Neural cell (in vitro differentiated cells): ENCODE results near the gene SENP2. TPM values are rescaled to one million over a fixed set of nuclear protein-coding genes. Genes with fewer than 3 reads are reported as not detected.

Experiments used
- H2AFZ ChIP-seq: fragments of 200-600, 300-800 bp; sonication (generic), shearing (Covaris generic); 2 replicates; pipeline ENCODE4 v1.6.0; 2014; ENCODE audit warnings: low read depth, mild to moderate bottlenecking, antibody characterized with exemption, low read length, moderate library complexity
- H3F3A ChIP-seq: fragments of 200-600 bp; shearing (Covaris generic); 2 replicates; pipeline ENCODE4 v1.6.1; 2016; ENCODE audit warnings: mild to moderate bottlenecking, moderate library complexity, mixed read lengths, antibody characterized with exemption, low read length; ENCODE audit not compliant: insufficient read depth, poor library complexity, severe bottlenecking
- H3K27ac ChIP-seq: fragments of 200-600, 300-800 bp; sonication (generic), shearing (Covaris generic); 2 replicates; pipeline ENCODE4 v1.5.1; 2014; ENCODE audit warnings: mild to moderate bottlenecking, low read length, moderate library complexity
- H3K27me3 ChIP-seq: fragments of 300-800, 200-600 bp; sonication (generic), shearing (Covaris generic); 2 replicates; pipeline ENCODE4 v1.6.0; 2014; ENCODE audit warnings: mild to moderate bottlenecking, low read depth, low read length, moderate library complexity; ENCODE audit not compliant: insufficient read depth
- H3K36me3 ChIP-seq: fragments of 300-800, 200-600 bp; sonication (generic), shearing (Covaris generic); 2 replicates; pipeline ENCODE4 v1.5.1; 2014; ENCODE audit warnings: mild to moderate bottlenecking, antibody characterized with exemption, low read length, moderate library complexity; ENCODE audit not compliant: insufficient read depth
- H3K4me2 ChIP-seq: fragments of 300-800, 200-600 bp; sonication (generic), shearing (Covaris generic); 2 replicates; pipeline ENCODE4 v1.6.0; 2014; ENCODE audit warnings: mild to moderate bottlenecking, low read length
- H3K4me3 ChIP-seq: fragments of 300-800, 200-600 bp; sonication (generic), shearing (Covaris generic); 2 replicates; pipeline ENCODE4 v1.5.1; 2014; ENCODE audit warnings: mild to moderate bottlenecking, low read length, moderate library complexity
- H3K79me2 ChIP-seq: fragments of 200-600 bp; shearing (Covaris generic); replicated peaks from 2 replicates; pipeline ENCODE4 v1.6.0; 2014; ENCODE audit warnings: mild to moderate bottlenecking, low read length, moderate library complexity; ENCODE audit not compliant: insufficient read depth
- H3K9ac ChIP-seq: fragments of 300-800, 200-600 bp; sonication (generic), shearing (Covaris generic); 2 replicates; pipeline ENCODE4 v1.6.1; 2016; ENCODE audit warnings: mild to moderate bottlenecking, low read length, mixed read lengths
- H3K9me2 ChIP-seq: fragments of 200-600 bp; shearing (Covaris generic); 2 replicates; pipeline ENCODE4 v1.6.1; 2016; ENCODE audit warnings: mild to moderate bottlenecking, low read length, mixed read lengths; ENCODE audit not compliant: insufficient read depth
- H3K9me3 ChIP-seq: fragments of 200-600, 300-800 bp; sonication (generic), shearing (Covaris generic); 2 replicates; pipeline ENCODE4 v1.6.1; 2016; ENCODE audit warnings: mild to moderate bottlenecking, mixed run types, low read length, moderate library complexity, mixed read lengths
- H4K20me1 ChIP-seq: fragments of 200-600 bp; shearing (Covaris generic); 2 replicates; pipeline ENCODE4 v1.6.1; 2016; ENCODE audit warnings: mild to moderate bottlenecking, mixed run types; ENCODE audit not compliant: insufficient read depth
- EP300 ChIP-seq: fragments of 450-650 bp; conservative IDR thresholded peaks from 2 replicates; pipeline ENCODE4 v1.6.1; 2014; ENCODE audit warnings: antibody characterized with exemption, mild to moderate bottlenecking, moderate library complexity; ENCODE audit not compliant: poor library complexity, severe bottlenecking
- EZH2 ChIP-seq: fragments of 200-600, 300-800 bp; shearing (Covaris generic), sonication (generic); IDR thresholded peaks from 2 replicates; pipeline ENCODE4 v1.6.1; 2014; ENCODE audit warnings: antibody characterized with exemption, low read length, borderline replicate concordance, mild to moderate bottlenecking; ENCODE audit not compliant: insufficient read depth, poor library complexity, severe bottlenecking
- MXI1 ChIP-seq: fragments of 450-650 bp; conservative IDR thresholded peaks from 2 replicates; pipeline ENCODE4 v1.6.1; 2014; ENCODE audit warnings: antibody characterized with exemption, mild to moderate bottlenecking; ENCODE audit not compliant: poor library complexity, severe bottlenecking
- POLR2AphosphoS5 ChIP-seq: IDR thresholded peaks from 2 replicates; pipeline ENCODE4 v1.6.1; 2012
- RAD21 ChIP-seq: fragments of 450-650 bp; conservative IDR thresholded peaks from 2 replicates; pipeline ENCODE4 v1.6.1; 2014; ENCODE audit warnings: antibody characterized with exemption, mild to moderate bottlenecking, moderate library complexity
- SMC3 ChIP-seq: fragments of 450-650 bp; conservative IDR thresholded peaks from 2 replicates; pipeline ENCODE4 v1.6.1; 2014; ENCODE audit warnings: antibody characterized with exemption, mild to moderate bottlenecking, moderate library complexity; ENCODE audit not compliant: poor library complexity
- TAF1 ChIP-seq: IDR thresholded peaks from 2 replicates; pipeline ENCODE4 v1.6.1; 2012; ENCODE audit warnings: low read depth
- polyA plus RNA-seq: library from polyadenylated mRNA; depleted of rRNA; stranded (reverse); fragments of >200 nt; gene quantifications from 2 replicates; pipeline ENCODE4 v1.2.3, GENCODE V29; 2014
- TF ChIP-seq, protein P1 (sequence below): IDR thresholded peaks from 2 replicates; pipeline ENCODE4 v1.6.1; 2012; ENCODE audit warnings: borderline replicate concordance
- TF ChIP-seq, protein P2 (sequence below): fragments of 450-650 bp; IDR thresholded peaks from 2 replicates; pipeline ENCODE4 v1.5.1; 2014; ENCODE audit warnings: antibody characterized with exemption, mild to moderate bottlenecking, moderate library complexity; ENCODE audit not compliant: poor library complexity, severe bottlenecking

SENP2 gene
- polyA plus RNA-seq, 1 donor from 2014 or later: 40.1 TPM

- Histone ChIP-seq H3K36me3 (no peaks in the 10 kb centered on the region), H3F3A (no peaks in the 10 kb centered on the region), H3K9ac (no peak overlapping the region), H3K27me3 (no peaks in the 10 kb centered on the region), H3K4me3 (no peak overlapping the region), H3K9me2 (no peaks in the 10 kb centered on the region), H3K27ac (no peak overlapping the region), H3K79me2 (no peaks in the 10 kb centered on the region), H3K9me3 (no peaks in the 10 kb centered on the region), H2AFZ (no peak overlapping the region), H3K4me2 (no peak overlapping the region), H4K20me1 (no peaks in the 10 kb centered on the region)
- no peak for TF ChIP-seq EZH2
- TF ChIP-seq TAF1: no peak
- TF ChIP-seq, protein P1, sequence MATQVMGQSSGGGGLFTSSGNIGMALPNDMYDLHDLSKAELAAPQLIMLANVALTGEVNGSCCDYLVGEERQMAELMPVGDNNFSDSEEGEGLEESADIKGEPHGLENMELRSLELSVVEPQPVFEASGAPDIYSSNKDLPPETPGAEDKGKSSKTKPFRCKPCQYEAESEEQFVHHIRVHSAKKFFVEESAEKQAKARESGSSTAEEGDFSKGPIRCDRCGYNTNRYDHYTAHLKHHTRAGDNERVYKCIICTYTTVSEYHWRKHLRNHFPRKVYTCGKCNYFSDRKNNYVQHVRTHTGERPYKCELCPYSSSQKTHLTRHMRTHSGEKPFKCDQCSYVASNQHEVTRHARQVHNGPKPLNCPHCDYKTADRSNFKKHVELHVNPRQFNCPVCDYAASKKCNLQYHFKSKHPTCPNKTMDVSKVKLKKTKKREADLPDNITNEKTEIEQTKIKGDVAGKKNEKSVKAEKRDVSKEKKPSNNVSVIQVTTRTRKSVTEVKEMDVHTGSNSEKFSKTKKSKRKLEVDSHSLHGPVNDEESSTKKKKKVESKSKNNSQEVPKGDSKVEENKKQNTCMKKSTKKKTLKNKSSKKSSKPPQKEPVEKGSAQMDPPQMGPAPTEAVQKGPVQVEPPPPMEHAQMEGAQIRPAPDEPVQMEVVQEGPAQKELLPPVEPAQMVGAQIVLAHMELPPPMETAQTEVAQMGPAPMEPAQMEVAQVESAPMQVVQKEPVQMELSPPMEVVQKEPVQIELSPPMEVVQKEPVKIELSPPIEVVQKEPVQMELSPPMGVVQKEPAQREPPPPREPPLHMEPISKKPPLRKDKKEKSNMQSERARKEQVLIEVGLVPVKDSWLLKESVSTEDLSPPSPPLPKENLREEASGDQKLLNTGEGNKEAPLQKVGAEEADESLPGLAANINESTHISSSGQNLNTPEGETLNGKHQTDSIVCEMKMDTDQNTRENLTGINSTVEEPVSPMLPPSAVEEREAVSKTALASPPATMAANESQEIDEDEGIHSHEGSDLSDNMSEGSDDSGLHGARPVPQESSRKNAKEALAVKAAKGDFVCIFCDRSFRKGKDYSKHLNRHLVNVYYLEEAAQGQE: no peak
- no peak for TF ChIP-seq EP300
- no peak for TF ChIP-seq RAD21
Observed at GRCh38 chr3:185623939-185624665, 38.0 kb downstream of the SENP2 start.

- Histone ChIP-seq H3K36me3 (no peaks in the 10 kb centered on the region), H3K9me3 (no peaks in the 10 kb centered on the region), H3F3A (no peaks in the 10 kb centered on the region), H2AFZ (no peak overlapping the region), H3K27me3 (no peaks in the 10 kb centered on the region), H3K4me3 (no peak overlapping the region), H3K9ac (no peak overlapping the region), H3K9me2 (no peaks in the 10 kb centered on the region), H3K27ac (no peak overlapping the region), H4K20me1 (no peaks in the 10 kb centered on the region), H3K79me2 (no peaks in the 10 kb centered on the region), H3K4me2 (no peak overlapping the region)
- TF ChIP-seq EP300 (no peak), EZH2 (no peak), POLR2AphosphoS5 (no peak), TAF1 (no peak), SMC3 (no peak), MXI1 (no peak), RAD21 (no peak)
- TF ChIP-seq, protein P2, sequence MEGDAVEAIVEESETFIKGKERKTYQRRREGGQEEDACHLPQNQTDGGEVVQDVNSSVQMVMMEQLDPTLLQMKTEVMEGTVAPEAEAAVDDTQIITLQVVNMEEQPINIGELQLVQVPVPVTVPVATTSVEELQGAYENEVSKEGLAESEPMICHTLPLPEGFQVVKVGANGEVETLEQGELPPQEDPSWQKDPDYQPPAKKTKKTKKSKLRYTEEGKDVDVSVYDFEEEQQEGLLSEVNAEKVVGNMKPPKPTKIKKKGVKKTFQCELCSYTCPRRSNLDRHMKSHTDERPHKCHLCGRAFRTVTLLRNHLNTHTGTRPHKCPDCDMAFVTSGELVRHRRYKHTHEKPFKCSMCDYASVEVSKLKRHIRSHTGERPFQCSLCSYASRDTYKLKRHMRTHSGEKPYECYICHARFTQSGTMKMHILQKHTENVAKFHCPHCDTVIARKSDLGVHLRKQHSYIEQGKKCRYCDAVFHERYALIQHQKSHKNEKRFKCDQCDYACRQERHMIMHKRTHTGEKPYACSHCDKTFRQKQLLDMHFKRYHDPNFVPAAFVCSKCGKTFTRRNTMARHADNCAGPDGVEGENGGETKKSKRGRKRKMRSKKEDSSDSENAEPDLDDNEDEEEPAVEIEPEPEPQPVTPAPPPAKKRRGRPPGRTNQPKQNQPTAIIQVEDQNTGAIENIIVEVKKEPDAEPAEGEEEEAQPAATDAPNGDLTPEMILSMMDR: no peak
- TF ChIP-seq, protein P1: no peak
Observed at GRCh38 chr3:185625784-185626183, 39.7 kb downstream of the SENP2 start.
